Coronary artery (tissue), 2 donors: Measurements from ENCODE around the gene MYO1B.
A peak's percentile ranks its signal among the peaks of the same experiment; 100 is the strongest.

Source experiments
- DNase-seq: peaks from one replicate; pipeline ENCODE4 v3.0.0-alpha.2; 2017; ENCODE audit warnings: low spot score
- H3K27ac ChIP-seq, 2 donors: fragments of 200-600 bp; sonication (generic); one replicate each; pipeline ENCODE4 v1.5.1; 2016 to 2019
- H3K4me3 ChIP-seq: fragments of 200-600 bp; sonication (generic); 2 replicates; pipeline ENCODE4 v1.5.1; 2016; ENCODE audit warnings: mild to moderate bottlenecking, moderate library complexity
- TF ChIP-seq, protein P1 (sequence below): fragments of 200-600 bp; sonication (generic); IDR thresholded peaks from one replicate; pipeline ENCODE4 v1.5.1; 2019; ENCODE audit warnings: antibody characterized with exemption

MYO1B gene

DNA sequence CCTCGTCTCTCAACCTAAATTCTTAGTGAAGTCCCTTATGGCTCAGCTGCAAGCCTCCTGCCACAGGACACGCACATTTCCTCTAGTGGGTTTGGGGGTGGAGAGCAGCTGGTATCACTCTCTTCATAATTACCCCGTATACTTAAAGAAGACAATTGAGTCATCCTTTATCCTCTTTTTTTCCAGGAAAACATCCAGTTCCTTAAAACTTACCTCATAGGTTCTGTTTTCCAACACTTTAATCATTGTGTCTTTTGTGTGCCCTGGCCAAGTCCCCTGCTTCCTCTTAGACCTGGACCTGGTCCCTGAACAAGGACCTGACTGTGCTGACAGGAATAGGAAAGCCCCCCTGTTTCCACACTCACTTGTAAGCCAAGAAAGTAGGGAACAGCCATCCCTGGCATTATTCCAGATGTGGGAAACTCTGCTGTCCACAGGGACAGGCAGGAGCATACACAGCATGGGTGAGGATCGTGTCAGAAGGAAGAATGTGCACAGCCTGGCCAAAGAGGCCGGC is 42.3 kb upstream of the MYO1B start:
- Histone ChIP-seq H3K4me3 (no peak overlapping the region), H3K27ac (peak overlapping the region in 1 of 2 donors; percentile 1)
- TF ChIP-seq, protein P1, sequence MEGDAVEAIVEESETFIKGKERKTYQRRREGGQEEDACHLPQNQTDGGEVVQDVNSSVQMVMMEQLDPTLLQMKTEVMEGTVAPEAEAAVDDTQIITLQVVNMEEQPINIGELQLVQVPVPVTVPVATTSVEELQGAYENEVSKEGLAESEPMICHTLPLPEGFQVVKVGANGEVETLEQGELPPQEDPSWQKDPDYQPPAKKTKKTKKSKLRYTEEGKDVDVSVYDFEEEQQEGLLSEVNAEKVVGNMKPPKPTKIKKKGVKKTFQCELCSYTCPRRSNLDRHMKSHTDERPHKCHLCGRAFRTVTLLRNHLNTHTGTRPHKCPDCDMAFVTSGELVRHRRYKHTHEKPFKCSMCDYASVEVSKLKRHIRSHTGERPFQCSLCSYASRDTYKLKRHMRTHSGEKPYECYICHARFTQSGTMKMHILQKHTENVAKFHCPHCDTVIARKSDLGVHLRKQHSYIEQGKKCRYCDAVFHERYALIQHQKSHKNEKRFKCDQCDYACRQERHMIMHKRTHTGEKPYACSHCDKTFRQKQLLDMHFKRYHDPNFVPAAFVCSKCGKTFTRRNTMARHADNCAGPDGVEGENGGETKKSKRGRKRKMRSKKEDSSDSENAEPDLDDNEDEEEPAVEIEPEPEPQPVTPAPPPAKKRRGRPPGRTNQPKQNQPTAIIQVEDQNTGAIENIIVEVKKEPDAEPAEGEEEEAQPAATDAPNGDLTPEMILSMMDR: no peak
- DNase-seq: no peak

DNA sequence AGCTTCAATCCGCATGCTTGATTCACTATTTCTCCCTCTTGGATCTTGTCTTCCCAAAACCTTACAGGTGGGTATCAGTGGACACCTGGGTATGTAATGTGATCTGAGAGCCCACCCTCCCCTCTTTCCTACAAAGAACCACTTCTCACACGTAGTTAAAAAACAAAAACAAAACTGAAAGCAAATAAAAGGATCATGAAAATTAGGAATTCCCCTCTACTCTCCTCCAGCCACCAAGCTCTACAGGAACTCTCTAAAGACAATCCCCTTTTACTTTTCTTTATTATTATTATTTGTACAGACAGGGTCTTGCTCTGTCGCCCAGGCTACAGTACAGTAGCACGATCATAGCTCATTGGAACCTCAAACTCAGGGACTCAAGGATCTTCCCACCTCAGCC is 40.8 kb upstream of the MYO1B start:
- no peak overlapping the region for H3K4me3 ChIP-seq
- TF ChIP-seq, protein P1: no peak

GRCh38 chr2:191206613-191207471 is 38.4 kb upstream of the MYO1B start:
- Histone ChIP-seq H3K4me3 (no peak overlapping the region), H3K27ac (no peak overlapping the region)
- TF ChIP-seq, protein P1: no peak

More for the DNA sequence above, 40.8 kb upstream of the MYO1B start:
- no peak for DNase-seq
- H3K27ac ChIP-seq: no peak overlapping the region

GRCh38 chr2:191209340-191209739 is 35.9 kb upstream of the MYO1B start:
- TF ChIP-seq, protein P1: no peak
- no peak overlapping the region for H3K27ac ChIP-seq
- DNase-seq: no peak
- no peak overlapping the region for H3K4me3 ChIP-seq

More at GRCh38 chr2:191206613-191207471, 38.4 kb upstream of the MYO1B start:
- DNase-seq: no peak

GRCh38 chr2:191212119-191212518 is 33.1 kb upstream of the MYO1B start:
- Histone ChIP-seq H3K4me3 (no peak overlapping the region), H3K27ac (no peak overlapping the region)
- TF ChIP-seq, protein P1: no peak
- DNase-seq: no peak

DNA sequence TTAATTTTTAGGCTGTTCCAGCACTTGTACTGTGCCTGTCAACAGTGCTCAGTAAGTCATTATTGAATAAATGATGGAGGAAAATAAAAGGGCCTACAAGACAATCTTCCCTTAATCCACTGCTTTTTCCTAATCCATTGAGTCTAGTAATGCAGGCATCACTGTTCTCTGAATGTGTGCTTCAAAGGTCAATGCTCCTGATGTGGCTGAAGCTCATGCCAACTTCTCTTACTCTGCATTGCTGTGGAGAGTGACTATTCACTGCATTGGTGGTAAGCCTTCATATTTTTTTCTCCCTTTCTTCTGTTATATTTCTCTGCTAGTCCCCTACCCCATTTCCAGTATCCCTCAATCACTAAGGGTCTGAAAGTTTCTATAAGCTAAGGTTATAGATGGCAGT is 31.9 kb upstream of the MYO1B start:
- DNase-seq: no peak
- Histone ChIP-seq H3K4me3 (no peak overlapping the region), H3K27ac (no peak overlapping the region)
- TF ChIP-seq, protein P1: no peak

DNA sequence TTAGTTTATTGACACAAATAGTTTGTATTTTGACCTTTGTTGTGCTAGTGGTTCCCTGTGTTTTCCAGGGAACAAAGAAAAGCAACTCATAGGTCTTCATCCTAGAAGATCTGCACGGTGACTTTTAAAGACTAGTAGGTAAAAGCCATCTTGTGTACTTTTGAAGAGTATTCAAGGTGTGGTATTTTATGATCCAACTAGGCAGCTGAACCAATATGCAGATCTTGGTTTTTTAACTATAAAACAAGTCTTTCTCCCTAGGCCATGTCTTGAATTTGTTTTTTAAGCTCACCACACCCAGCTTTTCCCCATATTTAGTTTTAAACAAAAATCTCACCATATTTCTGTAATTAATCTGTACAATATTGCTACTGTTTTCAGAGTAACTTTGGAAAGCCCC is 30.0 kb upstream of the MYO1B start:
- Histone ChIP-seq H3K27ac (no peak overlapping the region), H3K4me3 (no peak overlapping the region)
- no peak for DNase-seq
- TF ChIP-seq, protein P1: no peak
